NCI-H1417 (cell line): ENCODE data around the gene C9.
"Not testable (repeated sequence)": the region's sequence is repeated elsewhere in the genome, so short reads cannot be mapped to it uniquely, and the experiment has no call there.

Experiments
- DNase-seq, 3 experiments: peaks; one replicate each; lab custom pipeline; 2025; lab: John Stamatoyannopoulos, UW

The C9 gene

DNA sequence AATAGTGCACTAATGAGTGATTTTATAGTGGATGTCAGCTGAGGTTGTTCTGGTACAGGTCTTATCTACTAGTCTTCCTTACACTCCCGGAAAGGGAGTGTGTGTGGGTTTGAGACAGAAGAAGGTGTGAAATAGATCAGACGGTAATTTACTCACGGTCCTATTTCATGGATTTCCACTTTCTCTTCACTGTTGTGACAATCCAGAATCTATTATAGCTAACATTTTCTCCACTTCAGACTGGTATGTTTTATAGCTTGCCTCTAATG is 7.0 kb upstream of the C9 start:
- no peak for DNase-seq

- DNase-seq: peak in 1 of 3 experiments; percentile 13
Observed at GRCh38 chr5:39370555-39371366, 6.5 kb upstream of the C9 start.

DNA sequence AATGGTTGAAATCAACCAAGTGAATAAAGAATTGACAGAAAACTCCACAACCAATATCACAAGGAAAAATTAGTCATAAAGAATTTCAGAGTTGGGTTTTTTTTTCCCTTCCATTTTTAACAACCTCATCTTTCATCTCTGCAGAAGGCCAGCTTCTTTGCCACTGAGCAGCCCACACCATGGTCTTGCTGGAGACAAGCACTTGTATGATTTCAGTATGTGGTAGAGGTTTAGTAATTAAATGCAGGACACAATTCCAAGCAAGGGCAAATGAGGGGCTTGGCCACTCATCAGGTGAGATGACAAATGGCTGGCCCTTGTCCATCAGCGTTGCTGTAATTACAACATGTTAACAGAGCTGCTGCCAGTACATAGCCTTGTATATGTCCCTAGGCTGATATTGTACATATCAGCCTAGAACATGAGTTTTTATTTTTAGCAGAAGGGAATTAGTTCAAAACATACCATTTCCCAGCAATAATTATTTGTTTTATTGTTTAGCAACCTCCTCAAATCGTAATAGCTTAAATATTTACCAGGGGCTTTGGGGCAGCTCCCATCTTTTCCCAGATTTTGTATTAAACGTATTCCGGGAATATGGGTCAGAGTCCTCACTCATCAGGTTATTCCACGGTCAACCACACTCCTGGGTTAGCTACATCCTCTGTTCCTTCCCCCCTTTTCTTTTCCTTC is 5.0 kb upstream of the C9 start:
- DNase-seq: no peak

DNA sequence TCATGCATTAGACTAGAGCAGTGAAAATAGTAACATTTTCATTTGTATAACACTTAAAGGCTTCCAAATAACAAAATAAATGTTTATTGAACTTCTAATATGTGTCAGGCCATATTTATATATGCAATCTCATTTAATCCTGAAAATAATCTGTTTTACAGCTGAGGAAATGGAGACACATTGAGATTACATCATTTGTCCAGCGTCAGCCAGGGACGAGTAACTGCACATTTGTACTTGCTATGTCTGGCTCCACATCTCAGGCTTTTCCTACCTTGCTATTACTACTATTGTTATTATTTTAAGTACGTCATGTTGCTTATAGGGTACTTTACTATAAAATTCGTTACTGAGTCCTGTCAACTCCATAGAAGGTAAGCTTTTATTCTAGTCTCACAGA is 3.8 kb upstream of the C9 start:
- DNase-seq: no peak

- no peak for DNase-seq
Observed at GRCh38 chr5:39367711-39368110, 3.4 kb upstream of the C9 start.

GRCh38 chr5:39363217-39363616 is 1.1 kb downstream of the C9 start:
- no peak for DNase-seq

- DNase-seq: no peak
Observed at GRCh38 chr5:39362646-39363045, 1.6 kb downstream of the C9 start.

DNA sequence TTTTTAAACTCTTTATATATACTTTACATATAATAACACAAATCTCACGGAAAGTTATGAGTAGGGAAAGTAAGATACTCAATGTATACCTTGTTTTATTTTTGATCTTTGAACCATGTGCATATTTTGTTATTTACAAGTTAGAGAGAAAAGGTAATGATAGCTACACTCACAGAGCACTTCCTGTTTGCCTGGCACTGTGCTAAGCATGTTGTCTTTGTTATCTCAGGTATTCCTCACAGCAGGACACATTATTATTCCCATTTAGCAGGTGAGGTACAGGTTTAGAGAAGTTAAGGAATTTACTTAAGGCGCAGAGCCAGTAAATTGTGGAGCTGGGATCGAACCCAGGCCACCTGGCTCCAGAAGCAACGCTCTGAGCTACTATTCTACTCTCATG is 3.0 kb downstream of the C9 start:
- no peak for DNase-seq

DNA sequence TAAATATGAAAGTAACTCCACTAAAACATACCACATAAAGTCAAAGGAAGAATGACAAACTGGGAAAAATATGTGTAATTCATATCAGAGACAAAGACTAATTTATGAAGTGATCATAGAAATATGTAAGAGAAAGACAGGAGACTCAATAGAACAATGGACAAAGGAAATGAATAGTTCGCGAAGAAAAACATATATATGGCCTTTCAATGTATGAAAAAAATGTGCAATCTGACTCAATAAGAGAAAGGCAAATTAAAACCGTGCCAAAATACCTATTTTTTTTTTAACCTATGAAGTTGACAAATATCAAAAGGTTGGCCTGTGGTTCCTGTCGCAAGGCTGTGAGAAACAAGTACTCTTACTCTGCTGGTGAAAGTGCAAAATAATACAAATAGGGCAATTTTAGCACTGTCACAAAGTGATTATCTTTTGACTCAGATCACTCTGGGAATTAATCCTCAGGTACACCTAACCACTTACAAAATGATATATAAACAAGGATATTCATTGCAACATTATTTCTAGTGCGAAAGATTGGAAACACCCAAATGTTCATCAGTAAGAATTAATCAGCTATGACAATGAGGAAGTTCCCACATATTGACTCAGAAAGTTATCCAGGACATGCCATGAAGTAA is 3.7 kb downstream of the C9 start:
- DNase-seq: no peak

GRCh38 chr5:39356263-39356662 is 8.0 kb downstream of the C9 start:
- no peak for DNase-seq

- DNase-seq: no peak
Observed at GRCh38 chr5:39355324-39355723, 9.0 kb downstream of the C9 start.

- no peak for DNase-seq
Observed at GRCh38 chr5:39353717-39354399, 10.4 kb downstream of the C9 start.

- no peak for DNase-seq
Observed at GRCh38 chr5:39352951-39353350, 11.3 kb downstream of the C9 start.

- DNase-seq: no peak
Observed at GRCh38 chr5:39352170-39352569, 12.1 kb downstream of the C9 start.

DNA sequence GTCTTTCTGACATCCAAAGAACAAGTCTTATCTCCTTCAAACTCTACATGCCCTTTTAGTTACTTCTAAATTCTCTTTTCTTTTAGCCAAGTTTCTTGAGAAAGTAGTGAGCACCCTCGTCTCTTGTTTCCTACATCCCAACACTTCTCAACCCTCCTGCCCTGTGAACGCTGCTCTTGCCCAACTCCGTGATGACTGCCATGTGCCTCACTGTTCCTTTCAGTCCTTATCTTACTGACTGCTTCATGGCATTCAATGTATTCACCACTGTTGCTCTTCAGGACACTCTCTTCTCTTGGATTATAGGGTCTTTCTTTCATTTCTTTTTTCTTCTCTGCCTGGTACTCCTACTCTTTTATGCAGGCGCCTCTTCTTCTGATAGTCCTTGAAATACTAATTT is 14.8 kb downstream of the C9 start:
- no peak for DNase-seq

DNA sequence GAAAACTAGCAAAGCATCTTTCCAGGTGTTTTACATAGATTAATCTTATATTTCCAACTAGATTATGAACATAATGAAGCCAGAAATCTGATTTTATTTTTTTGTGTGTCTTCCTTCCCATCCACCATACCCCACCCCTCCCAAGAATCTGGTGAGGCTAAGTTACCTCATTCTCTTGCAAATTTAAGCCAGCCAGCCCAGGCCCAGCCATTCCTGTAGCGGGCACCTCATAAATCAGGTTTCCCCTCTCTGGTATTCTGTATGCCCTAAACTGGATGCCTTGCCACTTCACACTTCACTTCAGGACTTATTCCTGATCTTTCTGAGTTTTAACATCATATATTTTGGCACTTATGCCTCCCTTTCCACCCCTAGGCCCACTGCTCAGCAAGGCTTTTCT is 21.8 kb downstream of the C9 start:
- DNase-seq: no peak

DNA sequence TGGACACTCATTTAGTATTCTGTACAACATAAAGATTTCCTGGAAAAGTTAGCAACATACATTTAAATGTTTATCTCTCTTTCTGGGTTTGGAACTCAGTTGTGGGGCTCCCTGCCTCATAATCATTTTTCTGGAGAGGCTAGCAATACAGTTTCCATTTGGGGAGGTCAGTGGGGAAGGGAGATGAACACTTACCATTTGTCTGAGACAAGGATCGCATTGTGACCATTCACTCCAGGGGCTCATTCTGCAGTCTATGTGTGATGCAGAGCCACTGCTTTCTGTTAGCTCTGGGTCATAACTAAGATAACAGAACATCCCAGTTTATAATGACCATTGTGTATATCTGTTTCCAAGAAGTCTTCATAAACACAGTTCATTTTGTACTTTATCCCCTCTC is 22.4 kb downstream of the C9 start:
- no peak for DNase-seq

DNA sequence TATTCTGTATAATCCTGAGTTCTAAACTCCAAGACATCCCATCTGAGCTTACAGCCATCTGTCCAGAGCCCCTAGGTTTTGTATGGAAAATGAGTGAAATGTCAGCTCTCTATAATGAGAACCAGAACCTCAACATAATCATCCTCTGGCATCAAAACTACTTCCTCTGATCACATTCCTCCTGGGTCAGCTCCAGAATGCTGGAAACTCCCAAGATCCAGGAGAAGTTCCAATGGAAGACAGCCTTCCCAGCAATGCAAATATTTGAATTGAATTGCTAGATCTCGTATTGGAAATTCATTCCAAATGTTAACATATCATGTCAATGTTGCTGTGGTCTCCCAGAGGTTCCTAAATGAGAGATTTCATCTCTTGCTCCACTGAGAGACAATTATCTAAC is 23.8 kb downstream of the C9 start:
- DNase-seq: no peak

DNA sequence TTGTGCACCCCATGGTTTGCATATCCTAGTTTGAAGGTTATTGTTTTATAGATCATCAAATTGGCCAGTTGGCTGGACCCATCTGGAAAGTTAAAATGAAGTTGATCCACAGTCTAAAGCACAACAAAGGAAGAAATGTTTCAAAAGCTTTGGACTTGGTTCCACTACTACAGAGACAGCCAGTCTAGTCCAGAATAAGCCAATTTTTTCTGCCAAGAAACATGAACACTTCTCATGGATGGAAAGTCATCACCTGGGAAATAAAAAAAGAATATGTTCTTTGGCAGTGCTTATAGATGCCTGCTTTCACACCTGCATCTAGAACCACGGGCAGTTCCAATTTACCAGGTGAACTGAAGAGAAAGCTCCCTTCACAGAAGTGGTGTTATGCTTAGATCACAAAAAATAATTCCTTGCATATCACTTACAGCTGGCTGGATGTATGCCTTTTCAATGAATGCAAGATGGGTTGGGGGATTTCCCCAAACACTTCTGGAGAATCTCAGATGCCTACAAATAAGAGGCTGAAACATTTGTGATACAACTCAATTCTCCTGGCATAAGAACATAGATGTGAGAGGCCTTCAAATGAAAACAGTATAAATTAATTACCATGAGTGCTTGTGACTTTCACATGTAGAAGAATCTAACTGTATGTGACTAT is 26.9 kb downstream of the C9 start:
- no peak for DNase-seq

DNA sequence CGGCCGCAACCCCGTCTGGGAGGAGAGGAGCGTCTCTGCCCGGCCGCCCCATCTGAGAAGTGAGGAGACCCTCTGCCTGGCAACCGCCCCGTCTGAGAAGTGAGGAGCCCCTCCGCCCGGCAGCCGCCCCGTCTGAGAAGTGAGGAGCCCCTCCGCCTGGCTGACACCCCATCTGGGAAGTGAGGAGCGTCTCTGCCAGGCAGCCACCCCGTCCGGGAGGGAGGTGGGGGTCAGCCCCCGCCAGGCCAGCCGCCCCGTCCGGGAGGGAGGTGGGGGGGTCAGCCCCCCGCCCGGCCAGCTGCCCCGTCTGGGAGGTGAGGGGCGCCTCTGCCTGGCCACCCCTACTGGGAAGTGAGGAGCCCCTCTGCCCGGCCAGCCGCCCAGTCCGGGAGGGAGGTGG is 30.0 kb downstream of the C9 start:
- DNase-seq: not testable (repeated sequence)

GRCh38 chr5:39333104-39333503 is 31.2 kb downstream of the C9 start:
- no peak for DNase-seq

DNA sequence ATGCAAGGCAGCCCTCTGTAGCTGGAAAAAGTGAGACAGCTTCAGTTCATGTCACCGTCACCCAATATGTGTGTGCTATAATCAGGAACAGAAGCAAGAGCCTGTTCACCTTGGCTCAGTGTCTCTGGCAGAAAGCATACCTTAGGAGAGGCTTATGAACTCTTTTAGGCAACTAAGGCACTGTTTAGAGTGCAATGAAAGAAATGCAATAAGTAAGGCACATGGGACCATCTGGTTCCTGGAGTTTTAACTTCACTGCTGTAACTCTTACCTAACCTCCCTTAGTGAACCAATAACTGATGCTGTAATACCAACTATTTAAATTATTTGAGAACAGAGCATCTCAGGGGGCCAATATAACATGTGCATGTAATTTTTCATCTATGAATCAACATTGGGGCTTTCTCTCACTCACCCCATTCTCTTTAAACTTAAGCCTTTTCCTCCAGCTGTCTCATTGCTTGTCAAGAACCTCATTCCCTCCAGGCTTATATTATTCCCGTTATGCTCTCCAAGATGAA is 32.4 kb downstream of the C9 start:
- DNase-seq: no peak
